SK-N-SH (cell line): ENCODE results near the gene CCDC188. TPM values are rescaled to one million over a fixed set of nuclear protein-coding genes. Genes with fewer than 3 reads are reported as not detected.

Experiments used
- CTCF ChIA-PET: fragments of 300-600, 350-600 bp; formaldehyde crosslinking; extraction: SDS; loops from one replicate; lab custom pipeline; 2021; lab: Yijun Ruan, JAX
- POLR2A ChIA-PET: fragments of 350-600 bp; sonication (Branson Sonifier 250); formaldehyde crosslinking; extraction: SDS; loops from one replicate; lab custom pipeline; 2020; ENCODE audit warnings: antibody characterized with exemption, inconsistent platforms; lab: Yijun Ruan, JAX
- DNase-seq: peaks from one replicate; pipeline ENCODE4 v3.0.0; 2012
- H2AFZ ChIP-seq: fragments of 200-600 bp; sonication (generic); 2 replicates; pipeline ENCODE4 v1.8.1; 2016; ENCODE audit warnings: antibody characterized with exemption, mild to moderate bottlenecking, low read depth
- H3F3A ChIP-seq: fragments of 200-600 bp; sonication (generic); replicated peaks from 2 replicates; pipeline ENCODE3; 2016; ENCODE audit warnings: antibody characterized with exemption, mild to moderate bottlenecking; ENCODE audit not compliant: insufficient read depth
- H3K27ac ChIP-seq, 2 experiments: fragments of 200-500 bp in 1 of 2; fragments of 200-600 bp in 1 of 2; sonication (Bioruptor generic) in 1 of 2; sonication (generic), shearing (Covaris generic) in 1 of 2; 2 replicates each; pipeline versions ENCODE4 v1.5.1 to v1.6.1; 2014 to 2016; ENCODE audit warnings: low read depth in 2 of 2, inconsistent platforms in 1 of 2, low read length in 1 of 2, mild to moderate bottlenecking in 1 of 2, mixed read lengths in 1 of 2
- H3K27me3 ChIP-seq: fragments of 200-600 bp; sonication (generic), shearing (Covaris generic); 2 replicates; pipeline ENCODE4 v1.6.1; 2016; ENCODE audit warnings: mixed run types; ENCODE audit not compliant: insufficient read depth
- H3K36me3 ChIP-seq, 2 experiments: fragments of 200-500 bp in 1 of 2; fragments of 200-600 bp in 1 of 2; sonication (Bioruptor generic) in 1 of 2; sonication (generic) in 1 of 2; replicated peaks in 1 of 2; 2 replicates each; pipeline versions ENCODE3 to v1.5.1; 2014 to 2016; ENCODE audit warnings: low read length in 1 of 2, mild to moderate bottlenecking in 1 of 2; ENCODE audit not compliant: insufficient read depth in 2 of 2, control insufficient read depth in 1 of 2
- H3K4me1 ChIP-seq, 2 experiments: fragments of 200-500 bp in 1 of 2; fragments of 200-600 bp in 1 of 2; sonication (Bioruptor generic) in 1 of 2; sonication (generic), shearing (Covaris generic) in 1 of 2; 2 replicates each; pipeline versions ENCODE4 v1.5.1 to v1.6.1; 2014 to 2016; ENCODE audit warnings: low read depth in 1 of 2, low read length in 1 of 2, mixed run types in 1 of 2; ENCODE audit not compliant: insufficient read depth in 2 of 2, control insufficient read depth in 1 of 2
- H3K4me2 ChIP-seq: fragments of 200-600 bp; sonication (generic), shearing (Covaris generic); 2 replicates; pipeline ENCODE4 v1.6.1; 2017; ENCODE audit warnings: mixed run types
- H3K4me3 ChIP-seq, 2 experiments: fragments of 200-500 bp in 1 of 2; fragments of 200-600 bp in 1 of 2; sonication (Bioruptor generic) in 1 of 2; sonication (generic), shearing (Covaris generic) in 1 of 2; 2 replicates each; pipeline versions ENCODE4 v1.5.1 to v1.8.1; 2014 to 2016; ENCODE audit warnings: low read depth in 2 of 2, inconsistent platforms in 1 of 2, low read length in 1 of 2, mild to moderate bottlenecking in 1 of 2, mixed read lengths in 1 of 2, moderate library complexity in 1 of 2
- H3K79me2 ChIP-seq: fragments of 200-600 bp; sonication (generic); 2 replicates; pipeline ENCODE4 v1.8.1; 2017; ENCODE audit warnings: mild to moderate bottlenecking; ENCODE audit not compliant: insufficient read depth
- H3K9ac ChIP-seq: fragments of 200-600 bp; sonication (generic); 2 replicates; pipeline ENCODE4 v1.6.1; 2017; ENCODE audit warnings: mixed run types
- H3K9me2 ChIP-seq: fragments of 200-600 bp; sonication (generic); 2 replicates; pipeline ENCODE4 v1.6.1; 2017; ENCODE audit warnings: mixed run types
- H3K9me3 ChIP-seq: fragments of 200-600 bp; sonication (generic); 2 replicates; pipeline ENCODE4 v1.6.1; 2017; ENCODE audit warnings: mixed run types, mild to moderate bottlenecking, moderate library complexity
- H4K20me1 ChIP-seq: fragments of 200-600 bp; sonication (generic); 2 replicates; pipeline ENCODE4 v1.6.1; 2017; ENCODE audit warnings: mild to moderate bottlenecking, mixed run types; ENCODE audit not compliant: insufficient read depth
- ELF1 ChIP-seq: IDR thresholded peaks from 2 replicates; pipeline ENCODE4 v1.4.0; 2012
- FOXM1 ChIP-seq: IDR thresholded peaks from 2 replicates; pipeline ENCODE4 v1.4.0; 2012; ENCODE audit warnings: low read depth, mild to moderate bottlenecking
- GATA2 ChIP-seq: sonication (generic); formaldehyde crosslinking; IDR thresholded peaks from 2 replicates; pipeline ENCODE4 v1.5.0; 2020; ENCODE audit warnings: mild to moderate bottlenecking, missing genetic modification reagents
- JUND ChIP-seq: IDR thresholded peaks from 2 replicates; pipeline ENCODE4 v1.4.0; 2012
- MEF2A ChIP-seq: IDR thresholded peaks from 2 replicates; pipeline ENCODE4 v1.4.0; 2012; ENCODE audit warnings: low read depth, borderline replicate concordance
- NRF1 ChIP-seq: IDR thresholded peaks from 2 replicates; pipeline ENCODE4 v1.6.1; 2012; ENCODE audit warnings: low read depth, mild to moderate bottlenecking, low read length
- RFX5 ChIP-seq: IDR thresholded peaks from 2 replicates; pipeline ENCODE4 v1.6.1; 2012; ENCODE audit warnings: mild to moderate bottlenecking, improper control_type of control experiment, low read length
- SIN3A ChIP-seq: IDR thresholded peaks from 2 replicates; pipeline ENCODE4 v1.6.1; 2012; ENCODE audit warnings: low read depth, mild to moderate bottlenecking, low read length, moderate library complexity, borderline replicate concordance
- TAF1 ChIP-seq: IDR thresholded peaks from 2 replicates; pipeline ENCODE4 v1.6.1; 2012; ENCODE audit warnings: low read depth, mild to moderate bottlenecking, low read length, moderate library complexity, borderline replicate concordance
- WGBS: methylation state at CpG from one replicate; pipeline ENCODE4 v1.1.6; 2017; ENCODE audit warnings: low lambda C conversion rate; 5-methylcytosine and 5-hydroxymethylcytosine counted together
- polyA plus RNA-seq, 3 experiments: library from polyadenylated mRNA; depleted of rRNA; stranded (reverse); fragments of >200 nt; gene quantifications; 2 replicates each; pipeline ENCODE4 v1.2.3, GENCODE V29; 2012
- TF ChIP-seq, protein P1 (sequence below): IDR thresholded peaks from 2 replicates; pipeline ENCODE4 v1.6.1; 2012; ENCODE audit warnings: mild to moderate bottlenecking, low read depth, low read length, moderate library complexity
- TF ChIP-seq, protein P2 (sequence below): IDR thresholded peaks from 2 replicates; pipeline ENCODE4 v1.4.0; 2012; ENCODE audit warnings: low read depth

CCDC188 gene
- polyA plus RNA-seq, 1 of the 3 experiments (the other 2 are of a cell fraction): 21.1 TPM

DNA sequence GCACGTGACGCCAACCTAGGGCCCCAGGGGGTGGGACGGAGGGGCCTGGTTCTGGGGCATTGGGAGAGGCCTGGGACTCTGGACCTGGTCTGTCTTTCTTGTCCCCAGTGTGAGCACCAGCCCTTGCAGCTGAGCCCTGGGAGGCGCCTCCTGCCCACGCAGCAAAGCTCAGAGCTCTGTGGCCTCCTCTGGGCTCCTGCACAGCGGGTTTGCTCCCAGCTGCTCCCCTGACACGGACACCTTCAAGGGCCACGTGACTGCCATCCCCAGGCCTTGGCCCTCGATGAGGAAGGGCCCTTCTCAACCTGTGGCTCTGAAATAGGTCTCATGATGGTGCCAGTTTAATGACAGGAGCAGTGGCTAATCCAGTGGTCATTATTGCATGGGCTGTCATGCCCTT, 31.5 kb upstream of the CCDC188 start:
- H3K27ac ChIP-seq: no peak overlapping the region
- no peak for DNase-seq
- CTCF ChIA-PET: interaction anchor here (0.6 to 0.9 kb wide), 2 partner anchors 10 to 13 kb away, joined by 3 read pairs; no protein-coding TSS in a partner anchor
- TF ChIP-seq, protein P1, sequence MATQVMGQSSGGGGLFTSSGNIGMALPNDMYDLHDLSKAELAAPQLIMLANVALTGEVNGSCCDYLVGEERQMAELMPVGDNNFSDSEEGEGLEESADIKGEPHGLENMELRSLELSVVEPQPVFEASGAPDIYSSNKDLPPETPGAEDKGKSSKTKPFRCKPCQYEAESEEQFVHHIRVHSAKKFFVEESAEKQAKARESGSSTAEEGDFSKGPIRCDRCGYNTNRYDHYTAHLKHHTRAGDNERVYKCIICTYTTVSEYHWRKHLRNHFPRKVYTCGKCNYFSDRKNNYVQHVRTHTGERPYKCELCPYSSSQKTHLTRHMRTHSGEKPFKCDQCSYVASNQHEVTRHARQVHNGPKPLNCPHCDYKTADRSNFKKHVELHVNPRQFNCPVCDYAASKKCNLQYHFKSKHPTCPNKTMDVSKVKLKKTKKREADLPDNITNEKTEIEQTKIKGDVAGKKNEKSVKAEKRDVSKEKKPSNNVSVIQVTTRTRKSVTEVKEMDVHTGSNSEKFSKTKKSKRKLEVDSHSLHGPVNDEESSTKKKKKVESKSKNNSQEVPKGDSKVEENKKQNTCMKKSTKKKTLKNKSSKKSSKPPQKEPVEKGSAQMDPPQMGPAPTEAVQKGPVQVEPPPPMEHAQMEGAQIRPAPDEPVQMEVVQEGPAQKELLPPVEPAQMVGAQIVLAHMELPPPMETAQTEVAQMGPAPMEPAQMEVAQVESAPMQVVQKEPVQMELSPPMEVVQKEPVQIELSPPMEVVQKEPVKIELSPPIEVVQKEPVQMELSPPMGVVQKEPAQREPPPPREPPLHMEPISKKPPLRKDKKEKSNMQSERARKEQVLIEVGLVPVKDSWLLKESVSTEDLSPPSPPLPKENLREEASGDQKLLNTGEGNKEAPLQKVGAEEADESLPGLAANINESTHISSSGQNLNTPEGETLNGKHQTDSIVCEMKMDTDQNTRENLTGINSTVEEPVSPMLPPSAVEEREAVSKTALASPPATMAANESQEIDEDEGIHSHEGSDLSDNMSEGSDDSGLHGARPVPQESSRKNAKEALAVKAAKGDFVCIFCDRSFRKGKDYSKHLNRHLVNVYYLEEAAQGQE: no peak
- TF ChIP-seq GATA2 (CRISPR knock-in tag) (no peak), TAF1 (no peak)
- no peaks in the 10 kb centered on the region for H3K27me3 ChIP-seq
- no peaks in the 10 kb centered on the region for H3F3A ChIP-seq
- no peaks in the 10 kb centered on the region for H3K36me3 ChIP-seq
- WGBS: 43% methylated on average over 3 of the region's 9 CpGs
- no peaks in the 10 kb centered on the region for H3K79me2 ChIP-seq
- H3K9me2 ChIP-seq: no peaks in the 10 kb centered on the region
- H2AFZ ChIP-seq: no peak overlapping the region
- no peak overlapping the region for H3K4me3 ChIP-seq
- POLR2A ChIA-PET: no interaction called here
- H3K9me3 ChIP-seq: no peaks in the 10 kb centered on the region
- H3K9ac ChIP-seq: no peak overlapping the region
- H3K4me1 ChIP-seq: no peaks in the 10 kb centered on the region
- H4K20me1 ChIP-seq: no peaks in the 10 kb centered on the region
- H3K4me2 ChIP-seq: no peak overlapping the region

- no peaks in the 10 kb centered on the region for H3K9me3 ChIP-seq
- no peaks in the 10 kb centered on the region for H4K20me1 ChIP-seq
- no peaks in the 10 kb centered on the region for H3F3A ChIP-seq
- ChIA-PET CTCF (interaction anchor here (0.6 to 0.9 kb wide), 2 partner anchors 10 to 14 kb away, joined by 3 read pairs; no protein-coding TSS in a partner anchor), POLR2A (no interaction called here)
- H3K36me3 ChIP-seq: no peaks in the 10 kb centered on the region
- H3K4me3 ChIP-seq: no peak overlapping the region
- no peaks in the 10 kb centered on the region for H3K4me1 ChIP-seq
- WGBS: 86% methylated on average over 17 of the region's 18 CpGs
- no peak overlapping the region for H2AFZ ChIP-seq
- H3K27me3 ChIP-seq: no peaks in the 10 kb centered on the region
- DNase-seq: no peak
- H3K79me2 ChIP-seq: no peaks in the 10 kb centered on the region
- no peak overlapping the region for H3K27ac ChIP-seq
- H3K4me2 ChIP-seq: no peak overlapping the region
- H3K9me2 ChIP-seq: no peaks in the 10 kb centered on the region
- no peak overlapping the region for H3K9ac ChIP-seq
- TF ChIP-seq RFX5: no peak
- TF ChIP-seq SIN3A: no peak
Observed at GRCh38 chr22:20181884-20182236, 31.0 kb upstream of the CCDC188 start.

GRCh38 chr22:20181194-20181883, 30.5 kb upstream of the CCDC188 start:
- H2AFZ ChIP-seq: no peak overlapping the region
- H4K20me1 ChIP-seq: no peaks in the 10 kb centered on the region
- H3K36me3 ChIP-seq: no peaks in the 10 kb centered on the region
- no peaks in the 10 kb centered on the region for H3K27me3 ChIP-seq
- H3K4me3 ChIP-seq: no peak overlapping the region
- no peaks in the 10 kb centered on the region for H3F3A ChIP-seq
- no peak overlapping the region for H3K4me2 ChIP-seq
- DNase-seq: no peak
- WGBS: 70% methylated on average over 2 of the region's 17 CpGs
- POLR2A ChIA-PET: no interaction called here
- H3K9me2 ChIP-seq: no peaks in the 10 kb centered on the region
- CTCF ChIA-PET: interaction anchor here (0.7 to 1.3 kb wide), 4 partner anchors 11 to 68 kb away, joined by 3 to 4 read pairs (median 4); no protein-coding TSS in a partner anchor
- no peak overlapping the region for H3K9ac ChIP-seq
- no peak for TF ChIP-seq NRF1
- TF ChIP-seq MEF2A: no peak
- TF ChIP-seq JUND: no peak
- TF ChIP-seq, protein P2, sequence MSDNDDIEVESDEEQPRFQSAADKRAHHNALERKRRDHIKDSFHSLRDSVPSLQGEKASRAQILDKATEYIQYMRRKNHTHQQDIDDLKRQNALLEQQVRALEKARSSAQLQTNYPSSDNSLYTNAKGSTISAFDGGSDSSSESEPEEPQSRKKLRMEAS: no peak
- no peak for TF ChIP-seq ELF1
- TF ChIP-seq FOXM1: no peak
- H3K9me3 ChIP-seq: no peaks in the 10 kb centered on the region
- no peaks in the 10 kb centered on the region for H3K4me1 ChIP-seq
- no peaks in the 10 kb centered on the region for H3K79me2 ChIP-seq
- H3K27ac ChIP-seq: no peak overlapping the region
